ENCODE measurements around the gene CDC73.
"Not testable (repeated sequence)": the region's sequence is repeated elsewhere in the genome, so short reads cannot be mapped to it uniquely, and the experiment has no call there.

The CDC73 gene

GRCh38 chr1:193285641-193286040, 163.8 kb downstream of the CDC73 start:
- no peak for DNase-seq
- TF ChIP-seq POLR2A (IDR thresholded peaks at IDR 0.05; ENCODE audit: low read length) (no peak), GATA1 (IDR thresholded peaks at IDR 0.05; ENCODE audit: low read depth, low read length) (no peak)

- DNase-seq: not testable (repeated sequence)
Observed at GRCh38 chr1:193288548-193289080, 166.8 kb downstream of the CDC73 start.

GRCh38 chr1:193293726-193294125, 171.9 kb downstream of the CDC73 start:
- no peak for TF ChIP-seq POLR2A (IDR thresholded peaks at IDR 0.05; ENCODE audit: low read length)
- no peak for TF ChIP-seq GATA1 (IDR thresholded peaks at IDR 0.05; ENCODE audit: low read depth, low read length)
- no peak for DNase-seq

- no peak for TF ChIP-seq POLR2A (IDR thresholded peaks at IDR 0.05; ENCODE audit: low read length)
- TF ChIP-seq GATA1 (IDR thresholded peaks at IDR 0.05; ENCODE audit: low read depth, low read length): no peak
- DNase-seq: no peak
Observed at GRCh38 chr1:193299038-193299437, 177.2 kb downstream of the CDC73 start.

GRCh38 chr1:193301746-193302145, 179.9 kb downstream of the CDC73 start:
- no peak for TF ChIP-seq POLR2A (IDR thresholded peaks at IDR 0.05; ENCODE audit: low read length)
- TF ChIP-seq GATA1 (IDR thresholded peaks at IDR 0.05; ENCODE audit: low read depth, low read length): no peak

GRCh38 chr1:193303849-193304248, 182.0 kb downstream of the CDC73 start:
- DNase-seq: no peak

More at GRCh38 chr1:193301746-193302145, 179.9 kb downstream of the CDC73 start:
- DNase-seq: no peak

More at GRCh38 chr1:193303849-193304248, 182.0 kb downstream of the CDC73 start:
- TF ChIP-seq GATA1 (IDR thresholded peaks at IDR 0.05; ENCODE audit: low read depth, low read length) (no peak), POLR2A (IDR thresholded peaks at IDR 0.05; ENCODE audit: low read length) (no peak)

Data from erythroblast (primary cell).